HuH-7.5 (cell line): Measurements from ENCODE around the gene XIRP1.

ENCODE experiments used
- DNase-seq: peaks from one replicate; pipeline ENCODE4 v3.0.0; 2011; ENCODE audit warnings: low spot score

Gene XIRP1

GRCh38 chr3:39142067-39142466 lies 50.3 kb downstream of the XIRP1 start:
- DNase-seq = no peak

GRCh38 chr3:39141171-39141995 lies 51.0 kb downstream of the XIRP1 start:
- DNase-seq = no peak

- no peak for DNase-seq
Observed at GRCh38 chr3:39140341-39140971, 51.9 kb downstream of the XIRP1 start.

GRCh38 chr3:39139442-39139841 lies 53.0 kb downstream of the XIRP1 start:
- no peak for DNase-seq

GRCh38 chr3:39138804-39139415 lies 53.5 kb downstream of the XIRP1 start:
- no peak for DNase-seq

- DNase-seq = no peak
Observed at GRCh38 chr3:39137991-39138803, 54.2 kb downstream of the XIRP1 start.

GRCh38 chr3:39137435-39137936 lies 54.9 kb downstream of the XIRP1 start:
- DNase-seq = no peak

- no peak for DNase-seq
Observed at GRCh38 chr3:39136533-39137434, 55.6 kb downstream of the XIRP1 start.

- no peak for DNase-seq
Observed at GRCh38 chr3:39135170-39135805, 57.1 kb downstream of the XIRP1 start.

- DNase-seq = no peak
Observed at GRCh38 chr3:39134305-39134704, 58.1 kb downstream of the XIRP1 start.

- no peak for DNase-seq
Observed at GRCh38 chr3:39133822-39134221, 58.6 kb downstream of the XIRP1 start.
